Measurements from ENCODE around the gene ADGRD2.

Gene ADGRD2

GRCh38 chr9:124453586-124454191 lies 3.4 kb downstream of the ADGRD2 start:
- no peak for DNase-seq (ENCODE audit: low spot score)
- ChIA-PET CTCF (interaction anchor here (0.6 to 0.9 kb wide), 3 partner anchors 9 to 1777 kb away, joined by 3 to 4 read pairs (median 3); no protein-coding TSS in a partner anchor), POLR2A (ENCODE audit: low non-redundant PET) (no interaction called here)
- TF ChIP-seq CTCF (conservative IDR thresholded peaks at IDR 0.05; ENCODE audit: low read depth) = no peak
- no peak overlapping the region; the same call in 1 of the 2 replicates for H3K27ac ChIP-seq

- ChIA-PET POLR2A (ENCODE audit: low non-redundant PET) (no interaction called here), CTCF (interaction anchor here (0.6 to 0.9 kb wide), 4 partner anchors 10 to 1776 kb away, joined by 3 to 4 read pairs (median 3); no protein-coding TSS in a partner anchor)
- no peak overlapping the region for H3K27ac ChIP-seq
- DNase-seq (ENCODE audit: low spot score) = no peak
- TF ChIP-seq CTCF (conservative IDR thresholded peaks at IDR 0.05; ENCODE audit: low read depth) = no peak
Observed at GRCh38 chr9:124454296-124454695, 4.0 kb downstream of the ADGRD2 start.

- CTCF ChIA-PET = interaction anchor here (0.6 kb wide), 1 partner anchor 1090 kb away, joined by 3 read pairs; no protein-coding TSS in a partner anchor
- POLR2A ChIA-PET (ENCODE audit: low non-redundant PET) = interaction anchor here (0.6 kb wide), 1 partner anchor 15 kb away, joined by 3 read pairs; no protein-coding TSS in a partner anchor
- DNase-seq (ENCODE audit: low spot score) = no peak
- no peak for TF ChIP-seq CTCF (conservative IDR thresholded peaks at IDR 0.05; ENCODE audit: low read depth)
- no peak overlapping the region for H3K27ac ChIP-seq
Observed at GRCh38 chr9:124454791-124455443, 4.7 kb downstream of the ADGRD2 start.

GRCh38 chr9:124455820-124456219 lies 5.6 kb downstream of the ADGRD2 start:
- CTCF ChIA-PET = interaction anchor here (1.0 kb wide), 1 partner anchor 329 kb away, joined by 4 read pairs; no protein-coding TSS in a partner anchor
- no peak for TF ChIP-seq CTCF (conservative IDR thresholded peaks at IDR 0.05; ENCODE audit: low read depth)
- no peak for DNase-seq (ENCODE audit: low spot score)
- POLR2A ChIA-PET (ENCODE audit: low non-redundant PET) = no interaction called here
- no peak overlapping the region for H3K27ac ChIP-seq

- no peak for TF ChIP-seq CTCF (conservative IDR thresholded peaks at IDR 0.05; ENCODE audit: low read depth)
- POLR2A ChIA-PET (ENCODE audit: low non-redundant PET) = no interaction called here
- CTCF ChIA-PET = interaction anchor here (0.6 to 1.0 kb wide), 2 partner anchors 330 to 392 kb away, joined by 4 to 5 read pairs; no protein-coding TSS in a partner anchor
- no peak overlapping the region for H3K27ac ChIP-seq
- DNase-seq (ENCODE audit: low spot score) = no peak
Observed at GRCh38 chr9:124456341-124457078, 6.3 kb downstream of the ADGRD2 start.

All from RWPE1 (cell line).